PC-9 (cell line): Measurements from ENCODE around the gene TGM2. TPM values are rescaled to one million over a fixed set of nuclear protein-coding genes. Genes with fewer than 3 reads are reported as not detected.

Source experiments
- BruUV-seq: library from RNA; stranded (reverse); fragments of 400-500 nt; replicated peaks from 2 replicates; lab custom pipeline; 2021; lab: Mats Ljungman, UMichigan
- CTCF ChIA-PET: fragments of 300-600 bp; sonication (Branson Sonifier 250); formaldehyde crosslinking; loops from one replicate; lab custom pipeline; 2022; ENCODE audit warnings: antibody characterized with exemption; lab: Charles Lee
- POLR2A ChIA-PET: fragments of 300-600 bp; sonication (Branson Sonifier 250); formaldehyde crosslinking; loops from one replicate; lab custom pipeline; 2022; ENCODE audit warnings: antibody characterized with exemption; ENCODE audit not compliant: unreplicated experiment; lab: Charles Lee
- DNase-seq, 2 experiments: peaks; one replicate each; pipeline versions ENCODE4 v3.0.0 to v3.0.0-alpha.2; 2015 to 2022; ENCODE audit warnings: mixed read lengths in 1 of 2
- H2AFZ ChIP-seq: fragments of 200-600 bp; sonication (generic); 2 replicates; pipeline ENCODE4 v1.8.1; 2017; ENCODE audit warnings: antibody characterized with exemption
- H3F3A ChIP-seq: fragments of 200-600 bp; sonication (generic); 2 replicates; pipeline ENCODE4 v1.8.1; 2017; ENCODE audit warnings: antibody characterized with exemption, mild to moderate bottlenecking, low read depth; ENCODE audit not compliant: insufficient read depth
- H3K27ac ChIP-seq: fragments of 200-600 bp; sonication (generic); 2 replicates; pipeline ENCODE4 v1.6.1; 2016; ENCODE audit warnings: mixed run types
- H3K27me3 ChIP-seq: fragments of 200-600 bp; sonication (generic); 2 replicates; pipeline ENCODE4 v1.6.1; 2016; ENCODE audit warnings: low read depth, mixed run types; ENCODE audit not compliant: insufficient read depth
- H3K36me3 ChIP-seq: fragments of 200-600 bp; sonication (generic); 2 replicates; pipeline ENCODE4 v1.6.1; 2016; ENCODE audit warnings: low read depth, mixed run types
- H3K4me1 ChIP-seq: fragments of 200-600 bp; sonication (generic); replicated peaks from 2 replicates; pipeline ENCODE4 v1.6.1; 2016; ENCODE audit warnings: mixed run types; ENCODE audit not compliant: insufficient read depth
- H3K4me2 ChIP-seq: fragments of 200-600 bp; sonication (generic); 2 replicates; pipeline ENCODE4 v1.6.1; 2017; ENCODE audit warnings: mixed run types
- H3K4me3 ChIP-seq: fragments of 200-600 bp; sonication (generic); 2 replicates; pipeline ENCODE4 v1.6.1; 2016; ENCODE audit warnings: mixed run types
- H3K79me2 ChIP-seq: fragments of 200-600 bp; sonication (generic); 2 replicates; pipeline ENCODE4 v1.6.1; 2017; ENCODE audit warnings: low read depth, mixed run types
- H3K9me2 ChIP-seq: fragments of 200-600 bp; sonication (generic); 2 replicates; pipeline ENCODE4 v1.8.1; 2017; ENCODE audit warnings: mild to moderate bottlenecking; ENCODE audit not compliant: insufficient read depth
- H3K9me3 ChIP-seq: fragments of 200-600 bp; sonication (generic); 2 replicates; pipeline ENCODE4 v1.8.1; 2016; ENCODE audit warnings: low read depth; ENCODE audit not compliant: insufficient read depth
- H4K20me1 ChIP-seq: fragments of 200-600 bp; sonication (generic); 2 replicates; pipeline ENCODE4 v1.8.1; 2017; ENCODE audit not compliant: insufficient read depth
- CTCF ChIP-seq: fragments of 200-600 bp; sonication (generic); conservative IDR thresholded peaks from 2 replicates; pipeline ENCODE4 v1.6.1; 2017; ENCODE audit warnings: mixed run types, antibody characterized with exemption, mild to moderate bottlenecking, moderate library complexity
- EZH2 ChIP-seq: fragments of 200-600 bp; sonication (generic); IDR thresholded peaks from 2 replicates; pipeline ENCODE4 v1.8.0; 2017; ENCODE audit warnings: antibody characterized with exemption, low read depth
- intact Hi-C: fragments of 100-400 bp; cut with micrococcal nuclease; formaldehyde crosslinking; loops from one replicate; pipeline ENCODE4 v1.10.0; 2022; ENCODE audit not compliant: unreplicated experiment
- total RNA-seq: library from RNA; stranded (reverse); gene quantifications from 2 replicates; pipeline ENCODE4 v1.2.3, GENCODE V29; 2021

TGM2 gene
- total RNA-seq, 1 experiment from 2014 or later: 333 TPM

- ChIA-PET POLR2A (no interaction called here), CTCF (no interaction called here)
- Histone ChIP-seq H3K4me2 (no peak overlapping the region), H3K36me3 (no peaks in the 10 kb centered on the region), H2AFZ (no peak overlapping the region), H3K4me1 (peaks cover 29% of the 10 kb centered on the region), H3K9me2 (no peaks in the 10 kb centered on the region), H3K27me3 (no peaks in the 10 kb centered on the region), H3K79me2 (no peaks in the 10 kb centered on the region), H3K9me3 (no peaks in the 10 kb centered on the region), H3F3A (peaks cover 26% of the 10 kb centered on the region; the same call in 1 of the 2 replicates), H4K20me1 (no peaks in the 10 kb centered on the region), H3K27ac (no peak overlapping the region), H3K4me3 (no peak overlapping the region)
- TF ChIP-seq EZH2 (no peak), CTCF (no peak)
- intact Hi-C loops: no loop called here
- no peak for DNase-seq
- BruUV-seq: no TSS peak
These were observed 37.9 kb upstream of the TGM2 start for GRCh38 chr20:38202982-38203293.

DNA sequence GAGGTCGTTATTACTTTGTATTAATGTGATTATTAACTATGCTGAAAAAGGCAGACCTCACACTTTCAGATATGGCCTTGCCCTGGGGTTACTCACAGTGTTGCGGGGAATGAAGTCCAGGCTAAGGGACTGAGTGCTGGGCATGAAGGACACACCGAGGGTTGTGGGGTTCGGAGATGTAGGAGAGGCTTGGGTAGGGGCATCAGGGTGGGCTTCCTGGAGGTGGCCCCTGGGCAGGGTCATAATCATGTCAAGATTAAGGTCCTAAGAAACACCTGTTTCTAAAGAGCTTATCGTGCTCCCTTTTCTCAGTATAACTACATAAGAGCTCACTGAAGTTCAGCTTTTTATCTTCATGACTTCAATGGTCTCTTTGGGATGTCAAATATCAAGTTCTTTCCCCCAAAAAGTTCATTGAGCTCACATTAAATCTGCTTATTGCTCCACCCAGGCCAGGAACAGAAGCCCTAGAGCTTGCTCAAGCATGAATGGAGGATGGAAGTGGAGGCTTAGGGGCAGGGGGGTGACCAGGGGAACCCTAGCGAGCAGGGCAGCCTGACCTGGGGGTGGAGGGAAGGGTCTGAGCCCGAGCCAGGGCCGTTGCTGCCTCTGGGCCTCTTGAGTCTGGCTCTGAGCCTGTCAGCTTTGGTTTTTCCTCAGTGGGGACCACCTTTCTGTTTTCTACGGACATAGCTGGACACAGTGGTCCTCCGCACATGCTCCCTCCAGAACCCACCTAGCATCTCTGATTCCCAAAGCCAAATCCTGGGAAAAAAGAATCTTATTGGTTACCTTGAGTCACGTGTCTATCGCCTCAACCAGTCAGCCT, 37.3 kb upstream of the TGM2 start:
- Histone ChIP-seq H2AFZ (no peak overlapping the region), H3K36me3 (no peaks in the 10 kb centered on the region), H3K9me2 (no peaks in the 10 kb centered on the region), H3K4me3 (no peak overlapping the region), H3K27ac (no peak overlapping the region), H3K9me3 (no peaks in the 10 kb centered on the region), H3K27me3 (no peaks in the 10 kb centered on the region), H3F3A (peaks cover 28% of the 10 kb centered on the region; the same call in 1 of the 2 replicates), H4K20me1 (no peaks in the 10 kb centered on the region), H3K4me2 (0 out of 2 replicates have a peak overlapping the region, but pooled peaks have one; percentile 14), H3K79me2 (no peaks in the 10 kb centered on the region), H3K4me1 (peaks cover 30% of the 10 kb centered on the region)
- CTCF ChIA-PET: no interaction called here
- intact Hi-C loops: no loop called here
- POLR2A ChIA-PET: no interaction called here
- no TSS peak for BruUV-seq
- no peak for TF ChIP-seq EZH2
- no peak for TF ChIP-seq CTCF
- no peak for DNase-seq

GRCh38 chr20:38201356-38201755, 36.3 kb upstream of the TGM2 start:
- BruUV-seq: no TSS peak
- H3K9me2 ChIP-seq: no peaks in the 10 kb centered on the region
- peak; percentile 59 to 67 for DNase-seq
- peaks cover 39% of the 10 kb centered on the region; the same call in 1 of the 2 replicates for H3F3A ChIP-seq
- ChIA-PET CTCF (no interaction called here), POLR2A (no interaction called here)
- no peaks in the 10 kb centered on the region for H3K36me3 ChIP-seq
- peak overlapping the region; percentile 14; the same call in 1 of the 2 replicates for H3K4me2 ChIP-seq
- no peak for TF ChIP-seq EZH2
- no peak for TF ChIP-seq CTCF
- H4K20me1 ChIP-seq: no peaks in the 10 kb centered on the region
- no peak overlapping the region for H3K4me3 ChIP-seq
- H3K9me3 ChIP-seq: no peaks in the 10 kb centered on the region
- no peaks in the 10 kb centered on the region for H3K27me3 ChIP-seq
- H3K27ac ChIP-seq: 0 out of 2 replicates have a peak overlapping the region, but pooled peaks have one; percentile 16
- intact Hi-C loops: no loop called here
- peaks cover 40% of the 10 kb centered on the region for H3K4me1 ChIP-seq
- no peak overlapping the region for H2AFZ ChIP-seq
- H3K79me2 ChIP-seq: no peaks in the 10 kb centered on the region
